NCI-H748 (cell line): Measurements from ENCODE around the gene ADAM12.
"Not testable (repeated sequence)": the region's sequence is repeated elsewhere in the genome, so short reads cannot be mapped to it uniquely, and the experiment has no call there.

Experiments used
- DNase-seq: peaks from one replicate; lab custom pipeline; 2025; ENCODE audit not compliant: unreplicated experiment; lab: John Stamatoyannopoulos, UW

The ADAM12 gene

DNA sequence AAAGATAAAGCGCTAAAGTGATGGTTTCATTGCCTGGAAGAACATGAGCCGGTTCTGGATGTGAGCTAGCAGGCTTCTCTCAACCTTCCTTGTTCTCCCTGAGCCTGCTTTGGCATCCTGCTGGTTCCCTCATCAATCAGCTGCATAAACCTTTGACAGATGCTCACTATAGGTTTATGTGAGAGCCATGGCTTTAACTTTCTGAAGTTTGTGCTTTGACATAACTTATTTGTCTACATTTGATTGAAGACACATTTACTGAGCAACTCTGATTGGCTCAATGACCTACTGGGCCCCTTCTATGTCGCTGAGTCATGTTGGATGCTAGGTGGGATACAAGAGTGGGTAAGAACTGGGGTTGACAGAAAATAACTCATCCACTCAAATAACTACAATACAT, 192.0 kb downstream of the ADAM12 start:
- DNase-seq, result no peak

GRCh38 chr10:126191192-126191591, 197.1 kb downstream of the ADAM12 start:
- DNase-seq, result no peak

GRCh38 chr10:126188679-126189200, 199.5 kb downstream of the ADAM12 start:
- no peak for DNase-seq

DNA sequence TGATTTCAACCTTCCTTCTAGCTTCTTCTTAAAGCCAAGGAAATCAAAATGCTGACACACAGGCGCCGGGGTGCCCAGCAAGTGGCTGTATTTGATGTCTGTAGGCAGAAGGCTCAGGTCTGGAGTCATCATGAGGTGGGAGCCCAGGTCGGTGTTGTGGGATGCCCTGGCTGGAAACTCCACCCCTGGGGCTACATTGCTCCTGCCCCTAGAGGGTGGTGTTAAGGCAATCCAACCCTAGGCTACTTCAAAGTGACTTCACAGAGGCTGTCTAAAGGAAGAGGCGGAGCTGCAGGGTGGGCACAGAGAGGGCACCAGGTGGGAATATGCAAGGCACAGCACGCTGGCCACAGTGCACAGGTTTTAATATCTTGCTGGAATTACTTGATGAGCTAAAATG, 200.9 kb downstream of the ADAM12 start:
- DNase-seq, result no peak

DNA sequence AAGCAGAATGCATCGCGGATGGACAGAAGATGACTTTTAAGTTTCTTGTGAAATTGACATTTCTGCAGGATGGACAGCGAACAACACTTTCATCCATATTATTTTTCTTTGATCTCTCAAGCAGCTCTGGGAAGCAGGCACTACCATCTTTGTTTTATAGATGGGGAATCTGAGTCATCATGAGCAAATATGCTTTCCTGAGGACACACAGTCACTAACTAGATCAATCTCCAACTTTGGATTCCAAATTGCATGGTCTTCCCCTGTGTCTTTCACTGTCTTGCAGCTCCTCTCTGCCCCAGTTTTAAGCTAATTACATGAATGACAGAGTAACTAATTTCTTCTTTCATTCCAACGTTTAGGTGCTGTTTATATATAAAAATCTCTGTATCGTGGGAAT, 201.5 kb downstream of the ADAM12 start:
- DNase-seq, result no peak

GRCh38 chr10:126185676-126186447, 202.4 kb downstream of the ADAM12 start:
- no peak for DNase-seq

DNA sequence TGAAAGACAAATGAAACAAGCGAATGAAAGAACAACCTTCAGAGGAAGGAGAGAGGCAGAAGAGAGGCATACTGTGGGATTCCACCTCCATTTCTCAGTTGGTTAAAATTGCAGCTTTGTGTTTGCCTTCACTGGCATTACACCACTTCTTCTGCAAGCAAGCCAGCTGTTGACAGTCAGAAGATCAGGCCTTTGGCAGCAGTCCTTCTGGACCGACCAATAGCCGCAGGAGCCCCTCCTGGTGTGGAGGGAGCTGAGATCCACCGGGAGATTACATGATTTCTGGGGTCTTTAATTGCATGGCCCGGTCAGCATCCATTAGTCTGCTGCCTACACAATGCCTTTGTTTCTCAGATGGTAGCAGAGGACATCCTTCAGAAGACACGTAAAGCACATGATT, 206.7 kb downstream of the ADAM12 start:
- no peak for DNase-seq

GRCh38 chr10:126179637-126180036, 208.6 kb downstream of the ADAM12 start:
- no peak for DNase-seq

DNA sequence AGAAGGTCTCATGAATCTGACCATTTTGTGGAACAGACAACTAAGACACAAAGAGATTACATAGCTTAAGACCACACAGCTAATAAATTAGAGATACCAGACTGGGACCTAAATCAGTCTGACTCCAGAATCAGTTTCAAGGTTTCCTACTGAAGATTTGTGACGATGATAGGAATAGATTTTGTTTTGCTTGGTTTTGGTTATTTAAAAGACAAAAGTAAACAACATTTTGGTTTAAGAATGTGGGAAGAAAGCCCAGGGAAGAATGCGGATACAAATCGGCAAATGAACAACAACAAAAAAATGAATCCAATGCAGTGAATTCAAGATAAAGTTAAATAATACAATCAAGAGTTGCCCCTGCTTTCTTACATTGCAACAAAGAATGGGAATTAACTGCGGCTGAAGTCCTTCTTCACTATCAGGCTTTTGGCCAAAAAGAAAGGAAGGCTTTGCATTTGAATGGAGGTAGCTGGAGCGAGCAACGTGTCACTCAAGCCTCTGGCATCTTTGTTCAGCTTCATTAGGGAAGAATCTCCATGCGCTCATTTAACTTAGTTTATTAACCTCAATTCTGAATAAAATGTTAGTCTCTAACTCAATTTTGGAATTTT, 210.8 kb downstream of the ADAM12 start:
- no peak for DNase-seq

DNA sequence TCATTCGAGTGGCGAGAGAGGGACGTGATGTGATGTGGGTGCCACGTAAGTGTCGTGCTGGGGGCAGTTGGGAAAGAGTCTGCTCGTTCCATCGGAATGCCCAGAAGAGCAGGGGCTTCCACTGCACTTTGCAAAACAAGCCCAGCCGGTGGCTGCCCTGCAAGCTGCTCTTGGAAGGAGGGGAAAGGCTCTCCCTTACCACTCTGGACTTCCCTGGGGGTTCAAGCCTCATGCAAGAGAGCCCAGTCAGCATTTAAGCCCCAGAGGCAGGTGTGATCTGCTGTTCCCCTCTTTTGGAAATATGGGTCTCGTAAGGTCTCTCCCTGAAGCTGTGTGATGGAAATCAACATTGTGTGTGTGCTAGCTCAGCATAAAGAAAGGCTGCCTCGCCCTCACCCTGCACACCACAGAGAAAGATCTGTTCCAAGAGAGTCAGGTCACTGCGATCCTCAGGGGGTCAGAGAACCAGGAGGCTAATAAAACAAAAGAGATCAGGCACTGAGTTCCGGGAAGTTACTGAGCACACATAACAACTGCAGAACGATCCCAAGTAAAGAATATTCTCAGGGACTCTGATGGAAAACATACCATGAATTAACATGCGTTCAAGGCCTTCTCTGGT, 212.5 kb downstream of the ADAM12 start:
- DNase-seq, result no peak

- not testable (repeated sequence) for DNase-seq
Observed at GRCh38 chr10:126172755-126173154, 215.5 kb downstream of the ADAM12 start.

GRCh38 chr10:126171555-126171954, 216.7 kb downstream of the ADAM12 start:
- DNase-seq, result no peak

DNA sequence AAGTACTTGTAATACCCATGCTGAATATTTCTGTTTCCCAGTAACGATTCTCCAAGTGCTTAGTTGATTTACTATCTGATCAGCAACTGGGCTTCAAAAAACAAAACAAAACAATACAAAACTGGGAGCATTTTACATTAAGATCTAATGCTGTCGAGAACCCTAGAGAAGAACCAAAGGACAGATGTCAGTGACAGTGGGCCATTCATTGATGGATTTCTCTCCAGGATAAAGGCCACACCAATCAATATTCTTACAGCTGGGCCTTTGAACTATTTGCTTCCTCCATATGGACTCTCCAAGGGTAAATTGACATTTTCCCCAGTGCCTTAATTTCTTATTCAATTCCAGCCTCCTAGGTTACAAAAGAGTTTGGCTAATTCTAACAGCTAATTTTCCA, 217.5 kb downstream of the ADAM12 start:
- DNase-seq, result no peak

DNA sequence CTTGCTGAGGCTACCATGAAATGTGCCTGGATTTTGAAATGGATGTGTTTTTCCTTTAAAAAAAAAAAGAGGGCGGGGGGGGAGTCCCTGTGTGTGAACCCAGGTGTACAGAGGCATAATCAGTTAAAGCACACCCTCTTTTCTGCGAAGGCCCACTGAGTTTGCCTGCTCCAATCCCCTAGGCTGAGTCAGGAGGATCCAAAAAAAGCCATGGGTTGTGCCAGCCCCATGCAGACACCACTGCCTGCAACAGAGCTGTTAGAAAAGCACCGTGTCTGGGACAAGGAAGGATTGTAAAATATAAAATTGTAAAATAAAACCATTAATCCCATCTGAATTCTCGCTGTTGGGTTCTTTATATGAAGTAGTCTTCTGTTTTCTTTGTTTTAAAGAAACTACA, 217.9 kb downstream of the ADAM12 start:
- no peak for DNase-seq

DNA sequence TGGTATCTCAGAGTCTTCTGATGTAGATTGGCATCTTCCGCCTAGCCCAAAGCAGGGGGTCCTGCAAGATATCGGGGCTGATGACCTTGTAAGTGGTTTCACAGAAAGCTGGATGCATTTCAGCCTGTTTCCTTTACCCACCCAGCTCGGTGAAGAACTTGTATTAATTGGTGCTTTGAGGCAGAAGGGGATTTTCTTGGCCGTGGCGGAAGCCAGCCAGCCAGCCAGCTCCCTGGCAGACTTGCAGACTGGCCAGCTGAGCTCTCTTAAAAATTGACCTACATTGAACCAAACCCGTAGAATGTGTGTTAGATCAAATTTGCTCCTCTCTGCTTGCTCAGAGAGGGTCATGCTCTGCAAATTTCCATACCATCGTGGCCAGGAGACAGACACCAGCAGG, 218.4 kb downstream of the ADAM12 start:
- DNase-seq, result no peak

DNA sequence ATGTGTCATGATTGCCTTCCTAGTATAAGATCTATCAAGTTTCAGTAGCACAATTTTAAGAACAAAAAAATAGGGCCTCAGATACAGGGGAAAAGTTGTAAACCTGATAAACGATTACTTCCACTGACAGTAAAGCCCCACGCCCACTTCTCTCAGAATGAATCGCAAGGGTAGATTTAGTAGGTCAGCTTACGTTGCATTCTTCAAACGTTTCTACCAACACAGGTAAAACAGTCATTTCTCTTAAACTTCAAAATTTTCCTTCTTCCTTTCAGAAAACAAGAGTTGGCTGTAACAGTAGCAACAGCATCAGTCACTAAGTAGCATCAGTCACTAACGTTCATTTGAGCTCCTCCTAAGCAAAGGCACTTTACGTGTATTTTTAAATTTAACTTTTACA, 221.5 kb downstream of the ADAM12 start:
- no peak for DNase-seq

GRCh38 chr10:126165874-126166273, 222.4 kb downstream of the ADAM12 start:
- no peak for DNase-seq

DNA sequence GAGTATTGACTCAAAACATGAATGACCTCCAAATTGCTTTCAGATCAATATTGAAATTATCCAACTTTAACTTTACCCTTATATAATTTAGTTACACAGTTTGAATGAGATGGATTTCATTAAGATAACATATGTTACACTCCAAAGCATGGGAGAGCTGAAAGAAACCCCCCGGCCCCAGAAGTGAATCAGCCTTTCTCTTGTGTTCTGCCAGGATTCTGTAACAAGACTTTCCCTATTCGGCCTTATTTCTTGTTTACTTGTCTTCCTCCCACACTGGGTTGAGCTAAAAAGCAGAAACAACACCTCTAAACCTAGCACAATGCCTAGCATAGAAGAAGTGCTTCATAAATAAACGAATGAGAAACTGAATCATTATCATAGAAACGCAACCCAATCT, 224.8 kb downstream of the ADAM12 start:
- no peak for DNase-seq

DNA sequence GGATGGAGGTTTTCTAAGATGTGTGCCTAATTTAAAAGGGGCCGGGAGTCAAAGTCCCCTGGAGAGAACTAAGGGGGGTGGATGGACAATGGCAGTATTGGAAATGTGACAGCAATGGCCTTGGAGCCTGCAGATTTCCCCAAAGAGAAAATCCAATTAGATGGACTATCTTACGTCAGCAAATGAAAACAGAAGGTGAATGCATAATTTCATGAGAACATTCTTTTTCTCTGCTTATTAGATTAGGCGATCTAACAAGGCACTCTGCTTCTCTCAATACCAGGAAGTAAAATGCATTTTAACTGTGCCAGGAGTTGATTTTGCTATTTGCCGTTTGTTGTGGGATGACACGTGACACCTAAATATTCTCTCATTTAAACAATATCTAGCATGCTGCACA, 226.6 kb downstream of the ADAM12 start:
- no peak for DNase-seq

GRCh38 chr10:126160971-126161630, 227.2 kb downstream of the ADAM12 start:
- DNase-seq, result peak; percentile 62

- no peak for DNase-seq
Observed at GRCh38 chr10:126160571-126160970, 227.7 kb downstream of the ADAM12 start.
